CD8-positive, alpha-beta memory T cell (primary cell): ENCODE results near the gene PDAP1. TPM values are rescaled to one million over a fixed set of nuclear protein-coding genes. Genes with fewer than 3 reads are reported as not detected.
"Not testable (repeated sequence)": the region's sequence is repeated elsewhere in the genome, so short reads cannot be mapped to it uniquely, and the experiment has no call there.

Experiments used
- CTCF ChIA-PET: fragments of 350-600 bp; sonication (Branson Sonifier 250); formaldehyde crosslinking; loops from one replicate; lab custom pipeline; 2021; ENCODE audit warnings: antibody characterized with exemption; lab: Charles Lee
- POLR2A ChIA-PET: fragments of 350-600 bp; sonication (Branson Sonifier 250); formaldehyde crosslinking; loops from one replicate; lab custom pipeline; 2021; ENCODE audit warnings: antibody characterized with exemption; lab: Charles Lee
- DNase-seq, 5 donors: peaks; one replicate each; pipeline versions ENCODE4 v3.0.0 to v3.0.0-alpha.2; 2020 to 2022; ENCODE audit warnings: mixed read lengths in 1 of 5
- H3K27ac ChIP-seq: one replicate; pipeline ENCODE4 v1.7.0; 2013; ENCODE audit warnings: low read depth, mild to moderate bottlenecking, low read length, moderate library complexity
- H3K27me3 ChIP-seq: 2 replicates; pipeline ENCODE4 v1.7.0; 2013; ENCODE audit warnings: low read length, mild to moderate bottlenecking; ENCODE audit not compliant: insufficient read depth, poor library complexity, severe bottlenecking
- H3K36me3 ChIP-seq: 2 replicates; pipeline ENCODE4 v1.7.0; 2013; ENCODE audit warnings: mild to moderate bottlenecking, low read length, moderate library complexity; ENCODE audit not compliant: insufficient read depth
- H3K4me1 ChIP-seq: 2 replicates; pipeline ENCODE4 v1.7.0; 2013; ENCODE audit warnings: mild to moderate bottlenecking, low read length, moderate library complexity; ENCODE audit not compliant: insufficient read depth
- H3K4me3 ChIP-seq: 2 replicates; pipeline ENCODE4 v1.7.0; 2013; ENCODE audit warnings: mild to moderate bottlenecking, low read length
- H3K9me3 ChIP-seq: 2 replicates; pipeline ENCODE4 v1.7.0; 2013; ENCODE audit warnings: mild to moderate bottlenecking, low read length
- H3K27ac Mint-ChIP-seq, 8 donors: one replicate each; pipeline ENCODE4 v1.8.0; 2020 to 2021; ENCODE audit warnings: mixed read lengths in 8 of 8, mild to moderate bottlenecking in 6 of 8, inconsistent platforms in 3 of 8, moderate library complexity in 3 of 8
- H3K27me3 Mint-ChIP-seq, 2 donors: one replicate each; pipeline ENCODE4 v1.8.0; 2020 to 2021; ENCODE audit warnings: mixed read lengths in 2 of 2, mild to moderate bottlenecking in 1 of 2, moderate library complexity in 1 of 2
- H3K36me3 Mint-ChIP-seq, 3 donors: one replicate each; pipeline ENCODE4 v1.8.0; 2020 to 2021; ENCODE audit warnings: mixed read lengths in 3 of 3, inconsistent platforms in 1 of 3, mild to moderate bottlenecking in 1 of 3
- H3K4me1 Mint-ChIP-seq, 3 donors: one replicate each; pipeline ENCODE4 v1.8.0; 2020 to 2021; ENCODE audit warnings: mixed read lengths in 3 of 3, inconsistent platforms in 1 of 3, mild to moderate bottlenecking in 1 of 3
- H3K4me3 Mint-ChIP-seq, 7 donors: one replicate each; pipeline ENCODE4 v1.8.0; 2020 to 2021; ENCODE audit warnings: mixed read lengths in 7 of 7, mild to moderate bottlenecking in 6 of 7, moderate library complexity in 4 of 7, inconsistent platforms in 2 of 7
- H3K9me3 Mint-ChIP-seq, 5 donors: one replicate each; pipeline ENCODE4 v1.8.0; 2020 to 2022; ENCODE audit warnings: mixed read lengths in 5 of 5, mild to moderate bottlenecking in 3 of 5, moderate library complexity in 2 of 5, inconsistent platforms in 1 of 5
- polyA plus RNA-seq: library from polyadenylated mRNA; unstranded; fragments of 300-500 nt; fragmentation: Illumina TruSeq; gene quantifications from one replicate; pipeline ENCODE4 v1.2.3, GENCODE V29; 2021
- total RNA-seq, 2 experiments: library from RNA; stranded (reverse); gene quantifications; one replicate each; pipeline ENCODE4 v1.2.3, GENCODE V29; 2021

PDAP1 gene
- total and polyA plus RNA-seq, 3 experiments from 2014 or later, result 32.8 to 210 (median 198) TPM

DNA sequence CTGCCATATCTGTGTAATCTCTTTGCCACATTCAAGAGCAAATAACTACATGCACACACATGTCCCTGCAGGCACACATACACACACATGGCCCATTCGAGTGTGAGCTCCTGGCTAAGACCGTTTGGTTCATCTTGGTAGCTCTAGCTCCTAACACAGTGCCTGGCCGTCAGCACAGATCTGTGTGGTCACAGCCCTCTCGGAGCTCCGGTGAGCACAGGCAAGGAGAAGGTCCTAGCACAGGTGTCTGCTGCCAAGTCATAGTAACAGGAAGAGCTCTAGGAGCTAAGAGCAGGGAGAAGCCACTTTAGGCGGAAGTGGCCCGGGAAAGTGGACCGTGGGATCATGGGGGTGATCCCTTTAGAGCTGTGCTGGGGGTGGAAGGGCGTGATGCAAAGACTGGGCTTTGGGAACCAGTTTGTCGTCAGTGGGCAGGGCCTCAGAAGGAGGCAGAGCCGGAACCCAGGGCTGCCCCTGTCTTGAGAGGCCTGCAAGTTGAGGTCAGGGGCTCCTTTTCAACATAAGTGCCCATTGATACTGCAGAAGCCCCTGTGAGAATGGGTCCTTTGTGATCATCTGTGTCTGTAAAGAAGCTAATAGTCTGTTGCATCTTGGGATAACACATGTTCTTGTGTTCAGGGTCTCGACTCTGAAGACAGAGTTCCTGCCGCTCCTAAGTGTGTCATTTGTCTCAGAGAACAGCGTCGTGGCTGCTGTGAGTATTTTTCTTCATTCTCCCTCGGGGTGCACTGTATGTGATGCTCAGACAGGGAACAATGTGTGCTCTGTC lies 50.5 kb downstream of the PDAP1 start:
- Histone ChIP-seq H3K36me3 (peaks cover 48% of the 10 kb centered on the region), H3K4me3 (no peak overlapping the region), H3K4me1 (no peaks in the 10 kb centered on the region), H3K9me3 (no peaks in the 10 kb centered on the region), H3K27me3 (no peaks in the 10 kb centered on the region), H3K27ac (no peak overlapping the region)
- ChIA-PET CTCF (interaction anchor here (0.7 kb wide), 1 partner anchor 10 kb away, joined by 3 read pairs; no protein-coding TSS in a partner anchor), POLR2A (interaction anchor here (0.6 kb wide), 1 partner anchor 29 kb away, joined by 4 read pairs; no protein-coding TSS in a partner anchor)
- Mint-ChIP-seq H3K9me3 (no peaks in the 10 kb centered on the region), H3K27ac (peak overlapping the region in 6 of 8 donors; percentile 3 to 66 (median 48)), H3K36me3 (peaks cover 0 to 69% (median 10%) of the 10 kb centered on the region in 3 donors), H3K4me3 (no peak overlapping the region), H3K4me1 (no peaks in the 10 kb centered on the region), H3K27me3 (no peaks in the 10 kb centered on the region)
- DNase-seq, result no peak

DNA sequence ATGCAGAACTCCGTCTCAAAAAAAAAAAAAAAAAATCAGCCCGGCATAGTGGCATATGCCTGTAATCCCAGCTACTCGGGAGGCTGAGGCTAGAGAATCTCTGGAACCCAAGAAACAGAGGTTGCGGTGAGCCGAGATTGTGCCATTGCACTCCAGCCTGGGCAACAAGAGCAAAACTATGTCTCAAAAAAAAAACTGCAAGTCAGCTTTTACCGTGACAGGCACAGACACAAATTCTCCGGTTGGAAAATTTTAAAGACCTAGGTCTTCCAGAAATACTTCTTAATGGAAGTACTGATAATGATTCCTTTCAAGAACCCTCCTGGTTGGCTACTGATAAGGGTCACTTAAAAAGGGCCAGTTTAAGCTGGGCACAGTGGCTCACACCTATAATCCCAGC lies 53.3 kb downstream of the PDAP1 start:
- no peaks in the 10 kb centered on the region for H3K27me3 ChIP-seq
- ChIA-PET CTCF (no interaction called here), POLR2A (no interaction called here)
- H3K27ac Mint-ChIP-seq, result no peak overlapping the region
- H3K9me3 ChIP-seq, result no peaks in the 10 kb centered on the region
- no peak overlapping the region for H3K4me3 Mint-ChIP-seq
- no peaks in the 10 kb centered on the region for H3K9me3 Mint-ChIP-seq
- H3K36me3 Mint-ChIP-seq, result peaks cover 0 to 71% (median 9%) of the 10 kb centered on the region in 3 donors
- peaks cover 0 to 2% (median 0%) of the 10 kb centered on the region in 3 donors for H3K4me1 Mint-ChIP-seq
- H3K4me1 ChIP-seq, result no peaks in the 10 kb centered on the region
- H3K27me3 Mint-ChIP-seq, result no peaks in the 10 kb centered on the region
- H3K4me3 ChIP-seq, result no peak overlapping the region
- DNase-seq, result no peak
- peaks cover 50% of the 10 kb centered on the region for H3K36me3 ChIP-seq
- H3K27ac ChIP-seq, result no peak overlapping the region

DNA sequence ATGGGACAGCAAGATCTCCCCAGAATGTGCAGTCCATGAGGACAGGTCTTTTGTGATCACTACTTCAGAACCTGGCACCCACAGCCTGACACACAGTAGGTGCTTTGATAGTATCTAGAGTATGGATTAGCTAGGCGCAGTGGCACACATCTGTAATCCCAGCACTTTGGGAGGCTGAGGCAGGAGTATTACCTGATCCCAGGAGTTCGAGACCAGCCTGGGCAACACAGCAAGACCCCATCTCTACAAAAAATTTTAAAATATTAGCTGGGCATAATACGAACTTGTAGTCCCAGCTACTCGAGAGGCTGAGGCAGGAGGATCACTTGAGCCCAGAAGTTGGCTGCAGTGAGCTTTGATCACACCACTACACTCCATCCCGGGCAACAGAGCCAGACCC lies 56.1 kb downstream of the PDAP1 start:
- H3K4me1 ChIP-seq, result no peaks in the 10 kb centered on the region
- Mint-ChIP-seq H3K36me3 (peaks cover 0 to 71% (median 4%) of the 10 kb centered on the region in 3 donors), H3K4me3 (no peak overlapping the region), H3K27me3 (no peaks in the 10 kb centered on the region), H3K9me3 (no peaks in the 10 kb centered on the region), H3K27ac (peak overlapping the region in 2 of 8 donors; percentile 33 to 42), H3K4me1 (peaks cover 0 to 2% (median 0%) of the 10 kb centered on the region in 3 donors)
- peaks cover 44% of the 10 kb centered on the region for H3K36me3 ChIP-seq
- no peak overlapping the region for H3K27ac ChIP-seq
- H3K27me3 ChIP-seq, result no peaks in the 10 kb centered on the region
- no peaks in the 10 kb centered on the region for H3K9me3 ChIP-seq
- no peak for DNase-seq
- ChIA-PET CTCF (interaction anchor here (0.5 to 1.2 kb wide), 3 partner anchors 8 to 64 kb away, joined by 3 to 4 read pairs (median 4); no protein-coding TSS in a partner anchor), POLR2A (interaction anchor here (0.6 to 0.7 kb wide), 2 partner anchors 8 to 47 kb away, joined by 5 read pairs; no protein-coding TSS in a partner anchor)
- no peak overlapping the region for H3K4me3 ChIP-seq

DNA sequence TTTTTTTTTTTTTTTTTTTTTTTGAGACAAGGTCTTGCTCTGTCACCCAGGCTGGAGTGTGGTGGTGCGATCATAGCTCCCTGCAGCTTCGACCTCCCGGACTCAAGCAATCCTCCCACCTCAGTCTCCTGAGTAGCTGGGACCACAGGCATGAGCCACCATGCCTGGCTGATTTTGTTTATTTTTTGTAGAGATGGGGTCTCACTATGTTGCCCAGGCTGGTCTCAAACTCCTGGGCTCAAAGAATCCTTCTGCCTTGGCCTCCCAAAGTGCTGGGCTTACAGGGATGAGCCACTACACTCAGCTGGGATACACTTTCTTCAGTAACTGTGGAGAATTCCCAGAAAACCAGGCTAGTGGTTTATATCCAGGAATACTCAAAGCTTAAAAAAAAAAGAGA lies 57.8 kb downstream of the PDAP1 start:
- not testable (repeated sequence) for H3K9me3 Mint-ChIP-seq, H3K27ac ChIP-seq, H3K9me3 ChIP-seq, H3K27me3 Mint-ChIP-seq, H3K4me1 Mint-ChIP-seq, DNase-seq, H3K4me1 ChIP-seq, H3K27me3 ChIP-seq, H3K4me3 ChIP-seq, H3K4me3 Mint-ChIP-seq
- peaks cover 45% of the 10 kb centered on the region for H3K36me3 ChIP-seq
- ChIA-PET CTCF (interaction anchor here (1.0 kb wide), 1 partner anchor 9 kb away, joined by 3 read pairs; no protein-coding TSS in a partner anchor), POLR2A (interaction anchor here (0.9 to 1.1 kb wide), 2 partner anchors 9 to 58 kb away, joined by 4 to 5 read pairs; partner anchors contain the start of genes BUD31 and PDAP1)
- Mint-ChIP-seq H3K36me3 (peaks cover 0 to 71% (median 3%) of the 10 kb centered on the region in 3 donors), H3K27ac (peak overlapping the region in 3 of 8 donors; percentile 17 to 80 (median 65))

Other genes with a start within 250 kb of the PDAP1 start
- gene KPNA7, start 200.5 kb downstream of the PDAP1 start, total RNA-seq, result not detected
- gene KPNA7, start 200.5 kb downstream of the PDAP1 start, polyA plus RNA-seq, result not detected
- gene MYH16, start 135.8 kb downstream of the PDAP1 start, total RNA-seq, result not detected
- not detected for gene MYH16, start 135.8 kb downstream of the PDAP1 start, polyA plus RNA-seq
- 10 to 100 TPM; 86.5 to 86.6 TPM for gene ARPC1A, start 82.7 kb downstream of the PDAP1 start, total RNA-seq
- 74.7 TPM for gene ARPC1A, start 82.7 kb downstream of the PDAP1 start, polyA plus RNA-seq
- gene ARPC1B, start 33.9 kb downstream of the PDAP1 start, total RNA-seq, result 100 to 1,000 TPM; 238 to 258 TPM
- gene ARPC1B, start 33.9 kb downstream of the PDAP1 start, polyA plus RNA-seq, result 821 TPM
- gene BUD31, start 372 bp upstream of the PDAP1 start, total RNA-seq, result 100 to 1,000 TPM; 185 to 188 TPM
- 176 TPM for gene BUD31, start 372 bp upstream of the PDAP1 start, polyA plus RNA-seq
- gene PTCD1, start 30.2 kb upstream of the PDAP1 start, total RNA-seq, result 10 to 100 TPM in 1 of 2 experiments, 1 to 10 TPM in 1; 8.4 to 11.4 TPM
- 4.5 TPM for gene PTCD1, start 30.2 kb upstream of the PDAP1 start, polyA plus RNA-seq
- 10 to 100 TPM; 58.7 to 66.6 TPM for gene CPSF4, start 30.3 kb upstream of the PDAP1 start, total RNA-seq
- 22.7 TPM for gene CPSF4, start 30.3 kb upstream of the PDAP1 start, polyA plus RNA-seq
- 100 to 1,000 TPM; 438 to 456 TPM for gene ATP5MF, start 57.6 kb upstream of the PDAP1 start, total RNA-seq
- gene ATP5MF, start 57.6 kb upstream of the PDAP1 start, polyA plus RNA-seq, result 439 TPM
- gene ZNF789, start 64.3 kb upstream of the PDAP1 start, total RNA-seq, result 10 to 100 TPM; 12.3 to 12.5 TPM
- gene ZNF789, start 64.3 kb upstream of the PDAP1 start, polyA plus RNA-seq, result 6.1 TPM
- gene ZNF394, start 91.7 kb upstream of the PDAP1 start, total RNA-seq, result 10 to 100 TPM; 34.1 to 35.0 TPM
- gene ZNF394, start 91.7 kb upstream of the PDAP1 start, polyA plus RNA-seq, result 65.6 TPM
- 1 to 10 TPM; 8.4 TPM for gene ZKSCAN5, start 96.1 kb upstream of the PDAP1 start, total RNA-seq
- 5.0 TPM for gene ZKSCAN5, start 96.1 kb upstream of the PDAP1 start, polyA plus RNA-seq
- gene FAM200A, start 143.5 kb upstream of the PDAP1 start, total RNA-seq, result 1 to 10 TPM; 7.9 to 8.4 TPM
- 7.6 TPM for gene FAM200A, start 143.5 kb upstream of the PDAP1 start, polyA plus RNA-seq
- 10 to 100 TPM; 55.8 to 58.2 TPM for gene ZNF655, start 150.0 kb upstream of the PDAP1 start, total RNA-seq
- 91.6 TPM for gene ZNF655, start 150.0 kb upstream of the PDAP1 start, polyA plus RNA-seq
- under 1 TPM; 0.55 to 0.70 TPM for gene TMEM225B, start 189.7 kb upstream of the PDAP1 start, total RNA-seq
- 1.5 TPM for gene TMEM225B, start 189.7 kb upstream of the PDAP1 start, polyA plus RNA-seq
- gene ZSCAN25, start 208.3 kb upstream of the PDAP1 start, total RNA-seq, result 10 to 100 TPM; 26.6 to 27.8 TPM
- gene ZSCAN25, start 208.3 kb upstream of the PDAP1 start, polyA plus RNA-seq, result 13.0 TPM